Measurements from ENCODE around the gene TMEM200A.

The TMEM200A gene

DNA sequence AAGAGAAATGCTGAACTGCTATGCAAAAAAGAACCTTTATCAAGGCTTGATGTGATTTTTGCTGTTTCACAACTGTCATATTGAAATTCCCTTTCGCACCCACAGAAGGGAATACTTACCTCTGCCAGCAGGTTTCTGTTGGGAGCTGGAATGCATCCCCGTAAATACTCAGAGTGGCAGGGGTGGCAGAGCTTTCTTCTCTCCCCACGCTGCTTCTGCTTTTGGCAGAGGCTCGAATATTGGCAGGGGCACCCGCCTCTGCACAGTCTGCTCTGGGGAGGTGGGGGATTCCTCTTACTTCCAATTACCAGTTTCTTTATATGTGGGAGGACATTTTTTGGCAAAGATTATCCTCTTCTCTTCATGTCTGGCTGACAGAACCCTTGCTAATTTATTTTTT is 28.4 kb downstream of the TMEM200A start:
- ChIA-PET POLR2A (ENCODE audit: low non-redundant PET) (no interaction called here), CTCF (no interaction called here)
- no peak for DNase-seq (ENCODE audit: low spot score)
- TF ChIP-seq CTCF (conservative IDR thresholded peaks at IDR 0.05; ENCODE audit: low read depth): no peak
- H3K27ac ChIP-seq: no peak overlapping the region

DNA sequence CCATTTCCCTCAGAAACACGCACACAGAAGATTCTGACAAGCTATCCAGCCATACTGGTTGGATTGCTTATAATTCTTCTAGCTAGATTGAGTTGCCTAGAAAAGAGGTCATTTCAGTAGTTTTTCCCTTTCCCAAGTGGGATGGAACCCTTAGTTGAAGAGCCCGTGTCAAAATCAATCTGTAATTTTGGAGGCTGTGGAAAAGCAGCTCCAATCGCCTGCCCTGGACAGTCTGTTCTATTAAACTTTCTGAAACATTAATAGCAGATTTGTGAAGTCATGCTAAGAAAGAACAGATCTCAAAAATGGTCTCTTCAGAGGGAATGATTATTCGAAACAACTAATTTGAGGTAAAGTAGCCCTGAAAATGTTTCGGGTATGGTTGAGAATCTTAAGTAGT is 29.3 kb downstream of the TMEM200A start:
- ChIA-PET CTCF (no interaction called here), POLR2A (ENCODE audit: low non-redundant PET) (no interaction called here)
- no peak for DNase-seq (ENCODE audit: low spot score)
- H3K27ac ChIP-seq: no peak overlapping the region
- no peak for TF ChIP-seq CTCF (conservative IDR thresholded peaks at IDR 0.05; ENCODE audit: low read depth)

DNA sequence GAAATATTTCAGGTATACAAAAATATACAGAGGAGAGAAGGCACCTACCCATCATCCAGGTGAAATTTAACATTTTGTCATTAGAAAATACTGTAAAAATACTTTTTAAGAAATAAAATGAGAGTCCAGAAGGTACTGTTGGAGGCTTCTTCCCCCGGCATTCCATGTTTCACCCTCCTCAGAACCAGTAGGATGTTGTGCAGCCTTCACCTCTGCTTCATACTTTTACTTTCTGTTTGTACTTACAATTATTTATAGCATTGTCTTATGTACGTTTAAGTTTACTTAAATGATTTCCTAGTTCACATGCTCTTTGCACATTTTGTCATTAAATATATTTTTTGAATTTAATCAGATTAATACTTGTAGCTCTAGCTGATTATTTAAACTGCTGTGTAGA is 30.9 kb downstream of the TMEM200A start:
- H3K27ac ChIP-seq: no peak overlapping the region
- TF ChIP-seq CTCF (conservative IDR thresholded peaks at IDR 0.05; ENCODE audit: low read depth): no peak
- POLR2A ChIA-PET (ENCODE audit: low non-redundant PET): no interaction called here
- DNase-seq (ENCODE audit: low spot score): peak; percentile 7
- CTCF ChIA-PET: interaction anchor here (0.5 kb wide), 2 partner anchors 1411 to 1624 kb away, joined by 4 to 7 read pairs; partner anchors contain the start of gene ENPP1

DNA sequence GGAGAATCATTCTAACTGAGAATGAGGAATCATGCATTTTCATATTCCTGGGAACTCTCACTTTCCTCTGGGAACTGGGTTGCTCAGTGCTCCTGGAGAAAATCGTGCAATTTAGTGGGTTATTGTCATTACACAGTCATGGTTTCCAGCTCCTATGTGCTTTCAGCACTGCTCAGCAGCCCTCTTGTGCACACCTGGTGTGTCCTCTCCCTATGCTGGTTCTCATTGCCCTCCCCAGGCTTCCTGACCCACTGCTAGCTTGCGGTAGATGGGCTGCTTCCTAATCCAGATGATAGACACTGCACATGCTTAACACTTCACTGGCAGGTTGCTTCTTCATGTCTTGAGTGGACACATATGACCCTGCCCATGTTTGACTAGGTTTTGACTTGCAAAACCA is 39.7 kb downstream of the TMEM200A start:
- H3K27ac ChIP-seq: no peak overlapping the region
- TF ChIP-seq CTCF (conservative IDR thresholded peaks at IDR 0.05; ENCODE audit: low read depth): no peak
- DNase-seq (ENCODE audit: low spot score): no peak
- ChIA-PET CTCF (no interaction called here), POLR2A (ENCODE audit: low non-redundant PET) (no interaction called here)

DNA sequence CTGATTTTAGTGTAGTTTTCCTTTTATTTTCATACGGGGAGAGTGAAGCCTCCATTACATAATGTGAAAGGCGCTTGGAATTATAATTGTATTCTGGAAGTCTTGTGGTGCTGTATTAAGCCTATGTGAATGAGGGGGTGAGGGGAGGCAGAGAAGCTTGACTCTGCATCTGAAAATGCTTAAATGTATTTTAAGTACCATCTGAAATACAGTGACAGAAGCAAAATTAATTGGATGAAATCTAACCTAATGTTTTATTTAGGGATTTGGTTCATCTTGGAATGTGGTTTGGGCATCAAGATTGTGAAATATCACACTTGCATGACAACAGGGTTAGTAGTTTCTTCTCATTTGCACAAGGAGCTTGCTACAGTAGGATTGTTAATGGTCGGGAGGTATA is 41.2 kb downstream of the TMEM200A start:
- no peak for TF ChIP-seq CTCF (conservative IDR thresholded peaks at IDR 0.05; ENCODE audit: low read depth)
- CTCF ChIA-PET: no interaction called here
- DNase-seq (ENCODE audit: low spot score): no peak
- POLR2A ChIA-PET (ENCODE audit: low non-redundant PET): no interaction called here
- H3K27ac ChIP-seq: no peak overlapping the region

DNA sequence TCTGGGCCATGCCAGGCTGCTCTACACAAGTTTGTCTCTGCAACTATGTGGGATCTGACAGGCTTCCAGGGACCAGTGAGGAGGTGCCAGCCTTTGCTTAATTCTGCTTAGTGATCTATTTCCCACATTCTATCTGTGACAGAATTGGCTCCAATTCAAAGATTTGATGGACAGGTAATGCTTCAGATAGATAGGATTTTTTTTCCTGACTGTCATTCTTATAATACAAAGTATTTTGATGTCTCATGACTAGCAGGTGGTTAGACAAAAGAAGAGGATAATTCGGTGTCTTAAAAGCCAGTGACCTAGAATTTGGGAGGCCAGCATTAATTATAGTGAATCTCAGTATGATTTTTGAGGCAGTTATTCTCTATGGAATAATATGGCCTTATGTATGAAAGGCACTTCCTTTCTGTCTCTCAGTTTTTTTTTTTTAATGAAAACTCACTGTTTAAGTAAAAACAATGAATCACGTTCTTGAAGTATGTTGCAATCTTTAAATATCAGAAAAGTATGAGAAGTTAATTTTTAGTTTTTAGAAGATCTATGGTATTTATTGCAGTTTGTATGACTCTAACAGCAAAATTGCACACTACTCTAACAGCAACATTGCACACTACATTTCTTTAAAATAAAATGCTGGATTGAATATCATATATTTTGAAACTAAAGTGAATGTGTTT is 43.7 kb downstream of the TMEM200A start:
- H3K27ac ChIP-seq: no peak overlapping the region
- ChIA-PET POLR2A (ENCODE audit: low non-redundant PET) (no interaction called here), CTCF (no interaction called here)
- TF ChIP-seq CTCF (conservative IDR thresholded peaks at IDR 0.05; ENCODE audit: low read depth): no peak
- DNase-seq (ENCODE audit: low spot score): no peak

Measured in RWPE1 (cell line).